ENCODE results near the gene CYTH1. TPM values are rescaled to one million over a fixed set of nuclear protein-coding genes. Genes with fewer than 3 reads are reported as not detected.

CYTH1 gene
- polyA plus RNA-seq, 1 donor = 22.5 TPM

DNA sequence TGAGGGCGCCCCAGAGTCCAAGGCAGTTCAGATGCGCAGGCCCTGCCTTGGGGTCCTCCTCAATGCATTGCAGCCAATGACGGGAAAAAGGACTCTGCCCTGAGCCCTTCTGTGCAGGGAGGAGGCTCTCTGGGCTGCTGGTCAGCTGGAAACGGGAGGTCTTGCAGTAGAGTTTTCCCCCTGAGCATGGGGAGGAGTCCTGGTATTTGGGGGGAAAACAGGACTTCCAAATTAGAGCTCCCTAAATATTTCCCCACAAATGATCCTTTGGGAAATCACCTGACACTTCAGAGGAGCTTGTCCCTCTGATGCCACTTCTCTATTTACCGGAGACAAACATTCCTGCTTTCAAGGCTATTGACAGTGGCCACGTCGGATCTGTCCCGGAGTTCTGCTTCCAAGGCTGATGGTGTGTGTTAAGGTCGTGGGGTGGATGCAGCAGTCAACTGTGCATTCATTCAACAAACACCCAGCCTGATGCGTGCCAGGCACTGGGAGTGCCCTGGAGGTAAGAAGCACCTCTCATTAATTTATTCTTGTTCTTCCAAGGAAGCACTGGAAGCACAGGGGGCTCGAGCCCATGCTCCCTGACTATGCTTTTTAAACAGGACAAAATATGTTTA lies 131.9 kb downstream of the CYTH1 start:
- no peak for DNase-seq (ENCODE audit: low read depth)

DNA sequence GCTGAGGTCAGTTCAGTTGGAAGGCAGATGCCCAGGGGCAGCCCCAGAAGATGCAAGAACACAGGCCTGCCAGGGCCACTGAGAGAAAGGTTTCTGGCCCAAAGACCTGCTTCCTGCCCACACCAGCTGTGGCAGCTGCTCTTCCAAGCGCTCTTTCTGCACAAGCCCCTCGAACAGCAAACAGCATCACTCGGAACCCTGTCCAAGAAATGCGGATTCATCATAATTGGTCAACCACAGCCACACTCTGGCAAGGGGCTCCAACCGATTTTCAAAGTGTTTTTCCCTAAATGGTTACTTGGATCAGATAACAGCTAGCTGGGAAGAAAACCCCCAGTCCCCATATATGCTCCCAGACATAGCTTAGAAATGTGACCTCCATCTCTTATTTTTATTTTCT lies 133.8 kb downstream of the CYTH1 start:
- no peak for DNase-seq (ENCODE audit: low read depth)

DNA sequence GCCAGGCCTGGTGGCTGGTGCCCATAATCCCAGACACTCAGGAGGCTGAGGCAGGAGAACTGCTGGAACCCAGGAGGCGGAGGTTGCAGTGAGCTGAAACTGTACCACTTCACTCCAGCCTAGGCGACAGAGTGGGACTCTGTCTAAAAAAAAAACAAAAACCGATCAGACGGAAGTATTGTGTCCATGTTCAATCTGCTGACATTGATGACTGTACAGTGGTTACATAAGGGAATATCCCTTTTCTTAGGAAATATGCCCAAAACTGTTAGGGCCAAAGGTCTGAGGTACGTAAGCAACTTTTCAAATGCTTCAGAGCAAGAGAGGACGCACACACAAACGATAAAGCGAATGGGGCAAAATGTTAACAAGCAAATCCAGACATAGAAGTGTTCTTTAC lies 135.0 kb downstream of the CYTH1 start:
- no peak for DNase-seq (ENCODE audit: low read depth)

DNA sequence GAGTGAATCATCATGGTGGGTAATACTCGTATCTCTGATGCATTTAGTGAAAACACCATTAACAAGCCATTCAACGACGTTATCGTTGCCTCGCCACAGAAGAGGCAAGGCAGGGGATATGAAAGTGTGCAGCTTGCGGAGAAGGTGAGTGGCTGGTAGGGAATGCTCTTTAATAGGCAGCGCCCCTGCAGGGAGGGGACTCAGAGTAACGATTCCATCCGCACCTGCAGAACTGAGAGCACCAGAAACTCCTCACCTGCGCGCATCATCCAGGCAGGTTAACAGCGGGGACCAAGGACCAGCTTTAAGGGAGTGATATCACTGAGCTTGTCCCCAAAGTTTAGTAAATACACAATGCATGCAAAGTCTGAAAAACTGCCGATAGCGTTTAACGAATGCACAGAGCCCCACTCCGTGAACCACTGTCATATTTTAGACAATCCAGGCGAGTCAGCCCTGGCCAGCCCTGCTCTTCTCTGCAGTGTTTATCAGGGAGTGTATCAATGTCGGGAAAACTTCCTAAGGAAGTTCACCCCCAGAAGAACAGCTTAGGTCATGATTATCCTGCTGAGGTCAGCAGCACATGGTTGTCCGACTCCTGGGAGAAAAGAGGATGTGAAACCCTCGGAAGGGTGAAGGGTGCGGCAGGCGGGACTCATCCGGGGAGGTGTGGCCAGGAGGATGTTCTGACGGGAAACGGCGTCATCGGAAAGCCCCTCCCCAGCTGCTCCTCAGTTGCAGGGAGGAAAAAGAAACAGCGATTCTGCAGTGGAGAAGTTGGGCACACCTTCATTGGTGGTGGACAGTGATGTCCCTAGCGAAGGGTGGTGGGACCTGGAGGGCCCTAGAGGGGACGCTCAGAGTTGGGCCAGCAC lies 136.4 kb downstream of the CYTH1 start:
- peak; percentile 34 for DNase-seq (ENCODE audit: low read depth)

DNA sequence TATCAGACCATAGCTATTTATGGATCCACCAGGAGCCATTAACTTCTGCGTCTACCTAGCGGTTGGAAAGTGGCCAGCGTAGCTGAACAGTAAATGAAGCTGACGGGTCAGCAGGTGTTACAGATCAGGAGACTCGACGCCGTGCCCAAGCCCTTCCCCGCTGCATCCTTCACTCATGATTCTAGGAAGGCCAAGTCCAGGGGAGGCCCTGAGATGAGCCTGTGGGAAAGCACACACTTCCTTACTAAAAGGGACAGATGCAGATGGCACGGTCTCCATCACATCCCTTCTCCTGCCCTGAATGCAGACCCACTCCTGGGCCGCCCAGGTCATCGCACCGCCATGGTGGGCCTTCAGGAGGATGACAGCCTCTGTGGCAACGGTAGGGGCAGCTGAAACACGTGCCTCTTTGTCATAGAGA lies 137.1 kb downstream of the CYTH1 start:
- DNase-seq (ENCODE audit: low read depth) = no peak

DNA sequence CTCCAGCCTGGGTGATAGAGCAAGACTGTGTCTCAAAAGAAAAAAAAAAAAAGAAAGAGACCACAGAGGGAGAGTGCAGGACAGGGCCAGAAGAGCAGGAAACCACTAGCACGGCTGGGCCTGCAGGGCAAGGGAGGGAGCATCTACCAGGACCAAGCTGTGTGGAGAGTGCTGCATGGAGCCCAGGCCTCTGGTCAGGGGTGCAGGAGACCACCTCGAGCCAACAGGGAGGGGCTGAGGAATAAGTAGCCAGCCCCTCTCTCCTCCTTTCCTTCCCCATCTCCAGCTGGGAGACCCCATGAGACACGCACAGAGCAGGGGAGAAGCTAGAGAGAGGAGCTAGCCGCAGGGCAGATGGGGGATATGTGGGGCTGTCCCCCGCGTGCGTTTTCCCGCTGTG lies 137.8 kb downstream of the CYTH1 start:
- DNase-seq (ENCODE audit: low read depth) = no peak

DNA sequence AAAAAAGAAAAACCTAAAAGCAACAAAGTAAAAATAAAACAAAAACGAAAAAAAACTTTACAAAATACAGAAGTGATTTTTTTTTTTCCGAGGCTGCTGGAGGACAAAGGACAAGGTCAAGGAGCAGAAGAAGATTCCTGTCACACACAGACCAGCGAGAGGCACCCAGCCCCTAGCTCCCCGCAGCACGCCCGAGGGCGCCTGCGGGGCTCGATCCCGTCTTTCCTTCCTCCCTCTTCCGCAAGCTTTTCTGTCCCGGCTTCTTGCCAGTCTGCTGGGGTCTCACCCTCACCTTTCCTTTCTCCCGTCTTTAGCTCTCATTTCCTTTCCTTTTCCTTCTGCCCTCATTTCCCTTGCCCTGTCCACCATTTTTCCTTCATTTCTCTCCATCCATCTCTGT lies 138.7 kb downstream of the CYTH1 start:
- no peak for DNase-seq (ENCODE audit: low read depth)

DNA sequence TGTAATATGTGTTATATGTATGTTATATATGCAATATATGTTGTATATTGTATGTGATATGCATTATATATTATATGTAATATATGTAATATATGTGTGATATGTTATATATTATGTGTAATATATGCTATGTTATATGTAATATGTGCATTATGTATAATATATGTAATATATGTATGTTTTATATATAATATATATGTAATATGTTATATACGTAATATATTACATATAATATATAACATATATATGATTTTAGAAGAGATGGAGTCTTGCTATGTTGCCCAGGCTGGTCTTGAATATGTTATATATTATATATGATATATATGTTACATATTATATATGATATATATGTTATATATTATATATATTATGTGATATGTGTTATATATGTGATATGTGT lies 139.4 kb downstream of the CYTH1 start:
- DNase-seq (ENCODE audit: low read depth) = no peak

DNA sequence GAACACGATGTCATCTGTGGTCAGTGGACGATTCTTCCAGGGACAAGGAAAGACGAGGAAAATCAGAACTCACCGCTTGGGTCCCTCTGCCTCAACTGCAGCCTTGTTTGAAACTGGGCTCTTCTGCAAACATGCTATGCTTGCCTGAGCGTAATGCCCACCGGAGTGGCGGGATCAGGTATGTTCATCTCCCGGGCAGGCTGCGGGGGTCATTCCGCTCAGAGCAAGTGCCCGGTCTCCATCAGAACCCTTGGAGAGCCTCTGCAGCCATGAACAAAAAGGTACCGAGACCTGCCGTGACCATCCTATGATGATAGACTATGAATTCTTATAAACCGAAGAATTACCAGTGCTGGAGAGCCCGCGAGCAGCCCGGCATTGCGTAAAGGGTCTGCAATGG lies 140.4 kb downstream of the CYTH1 start:
- DNase-seq (ENCODE audit: low read depth) = no peak

DNA sequence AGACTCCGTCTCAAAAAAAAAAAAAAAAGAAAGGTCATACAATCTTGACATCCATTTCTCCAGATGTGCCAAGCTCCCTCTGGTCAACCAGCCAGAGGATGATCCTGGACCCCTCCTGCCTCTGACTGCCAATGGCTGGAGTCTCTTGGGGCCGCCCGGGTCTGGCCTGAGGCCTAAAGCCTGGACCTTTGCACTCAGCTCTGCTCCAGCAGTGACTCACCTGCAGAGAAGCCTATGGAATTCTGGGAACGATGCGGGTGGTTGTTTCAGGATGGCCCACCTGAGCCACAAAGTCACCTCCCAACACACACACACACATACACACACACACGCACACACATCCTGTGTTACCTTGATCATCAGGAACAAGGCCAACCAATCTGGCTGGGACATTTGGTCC lies 140.8 kb downstream of the CYTH1 start:
- no peak for DNase-seq (ENCODE audit: low read depth)

DNA sequence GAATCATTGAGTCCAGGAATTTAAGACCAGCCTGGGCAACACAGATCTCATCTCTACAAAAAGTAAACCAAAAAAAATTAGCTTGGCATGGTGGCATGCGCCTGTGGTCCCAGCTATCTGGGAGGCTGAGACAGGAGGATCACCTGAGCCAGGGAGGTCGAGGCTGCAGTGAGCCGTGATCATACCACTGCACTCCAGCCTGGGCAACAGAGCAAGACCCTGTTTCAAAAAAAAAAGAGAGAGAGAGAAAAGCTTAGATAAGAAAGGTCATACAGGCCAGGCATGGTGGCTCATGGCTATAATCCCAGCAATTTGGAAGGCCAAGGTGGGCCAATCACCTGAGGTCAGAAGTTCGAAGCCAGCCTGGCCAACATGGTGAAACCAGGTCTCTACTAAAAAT lies 141.4 kb downstream of the CYTH1 start:
- no peak for DNase-seq (ENCODE audit: low read depth)

DNA sequence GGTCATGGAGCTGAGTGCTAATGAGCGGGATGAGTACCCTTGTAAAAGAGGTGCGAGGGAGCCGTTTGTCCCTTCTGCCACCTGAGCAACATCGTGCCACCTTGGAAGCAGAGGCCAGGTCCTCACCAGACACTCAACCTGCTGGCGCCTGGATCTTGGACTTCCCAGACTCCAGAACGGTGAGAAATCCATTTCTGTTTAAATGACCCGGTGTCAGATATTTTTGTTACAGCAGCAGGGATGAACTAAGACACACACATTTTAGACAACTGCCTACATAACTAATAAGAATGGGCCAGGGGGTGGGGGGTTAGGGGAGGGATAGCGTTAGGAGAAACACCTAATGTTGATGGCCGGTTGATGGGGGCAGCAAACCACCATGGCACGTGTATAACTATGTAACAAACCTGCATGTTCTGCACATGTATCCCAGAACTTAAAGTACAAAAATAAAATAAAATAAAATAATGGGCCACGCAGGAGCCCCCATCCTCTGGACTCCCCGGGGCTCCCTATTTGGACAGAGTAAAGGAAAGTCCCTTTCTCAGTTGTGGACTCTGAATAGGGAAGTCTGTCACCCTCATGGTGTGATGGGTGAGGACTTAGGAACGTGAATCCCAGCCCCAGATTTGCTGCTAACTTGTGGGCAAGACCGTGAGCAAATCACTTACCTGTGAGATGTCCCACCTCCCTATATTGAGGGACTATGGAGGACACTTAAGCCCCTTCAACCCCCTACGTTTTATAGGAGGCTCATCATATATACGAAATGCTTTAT lies 144.2 kb downstream of the CYTH1 start:
- no peak for DNase-seq (ENCODE audit: low read depth)

DNA sequence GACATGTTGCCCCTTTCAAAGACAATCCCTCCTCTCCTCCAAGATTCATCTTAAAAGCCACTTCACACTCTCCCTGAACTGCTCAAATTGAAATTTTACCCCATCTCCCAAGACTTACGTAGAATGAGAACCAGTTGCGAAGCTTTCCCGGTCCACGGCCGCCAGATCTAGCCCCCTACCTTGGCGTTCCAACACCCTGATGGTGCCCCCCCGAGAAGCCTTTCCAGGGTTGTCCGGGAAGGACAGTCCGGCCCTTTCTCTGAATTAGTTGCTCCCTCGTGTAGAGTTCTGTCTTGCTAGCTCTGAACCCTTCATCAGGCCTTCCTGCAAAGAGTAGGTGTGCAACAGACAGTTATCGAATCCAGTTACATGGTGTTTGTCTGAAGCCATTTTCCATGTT lies 144.9 kb downstream of the CYTH1 start:
- DNase-seq (ENCODE audit: low read depth) = no peak

DNA sequence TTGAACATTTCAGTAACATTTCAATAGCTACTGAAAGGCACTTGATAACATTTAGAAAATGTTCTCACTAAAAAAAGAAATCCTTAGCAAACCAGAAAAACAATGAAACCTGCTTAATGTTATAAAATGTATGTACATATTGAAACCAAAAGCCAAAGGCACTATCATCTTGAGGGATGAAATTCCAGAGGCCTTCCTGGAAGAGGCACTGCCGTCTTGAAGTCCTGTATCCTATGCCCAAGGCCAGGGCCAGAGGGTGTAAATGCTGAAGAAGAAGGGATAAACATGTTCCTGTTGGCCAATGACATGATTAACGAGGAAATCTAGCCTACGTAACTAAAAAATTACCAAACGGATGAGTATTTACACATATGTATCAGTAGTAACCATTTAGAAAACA lies 147.9 kb downstream of the CYTH1 start:
- DNase-seq (ENCODE audit: low read depth) = no peak

DNA sequence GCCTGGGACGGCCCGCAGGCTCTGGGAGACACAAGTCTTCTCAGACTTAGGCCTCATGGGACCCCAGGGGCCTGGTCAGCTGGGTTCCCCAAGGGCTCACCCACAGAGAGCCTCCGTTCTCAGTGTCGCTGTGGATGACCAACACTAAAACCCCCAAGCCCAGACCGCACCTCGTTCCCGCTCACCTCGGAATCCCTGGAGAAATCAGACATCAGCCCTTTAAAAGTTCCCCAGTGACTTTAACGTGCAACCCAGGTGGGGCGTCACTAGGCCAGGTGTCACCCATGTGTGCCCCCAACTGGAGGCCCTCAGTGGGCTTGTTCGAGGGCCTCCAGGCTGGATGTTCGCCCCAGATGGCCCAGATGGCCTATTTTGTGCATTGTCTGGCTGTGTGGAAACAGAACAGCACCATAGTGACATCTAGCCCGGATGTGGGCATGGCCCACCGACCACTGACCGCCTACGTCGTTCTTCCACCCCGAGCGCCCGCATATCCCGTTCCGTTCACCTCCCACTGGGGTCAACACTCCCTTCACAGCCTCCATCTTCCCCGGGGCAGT lies 152.6 kb downstream of the CYTH1 start:
- DNase-seq (ENCODE audit: low read depth) = no peak

DNA sequence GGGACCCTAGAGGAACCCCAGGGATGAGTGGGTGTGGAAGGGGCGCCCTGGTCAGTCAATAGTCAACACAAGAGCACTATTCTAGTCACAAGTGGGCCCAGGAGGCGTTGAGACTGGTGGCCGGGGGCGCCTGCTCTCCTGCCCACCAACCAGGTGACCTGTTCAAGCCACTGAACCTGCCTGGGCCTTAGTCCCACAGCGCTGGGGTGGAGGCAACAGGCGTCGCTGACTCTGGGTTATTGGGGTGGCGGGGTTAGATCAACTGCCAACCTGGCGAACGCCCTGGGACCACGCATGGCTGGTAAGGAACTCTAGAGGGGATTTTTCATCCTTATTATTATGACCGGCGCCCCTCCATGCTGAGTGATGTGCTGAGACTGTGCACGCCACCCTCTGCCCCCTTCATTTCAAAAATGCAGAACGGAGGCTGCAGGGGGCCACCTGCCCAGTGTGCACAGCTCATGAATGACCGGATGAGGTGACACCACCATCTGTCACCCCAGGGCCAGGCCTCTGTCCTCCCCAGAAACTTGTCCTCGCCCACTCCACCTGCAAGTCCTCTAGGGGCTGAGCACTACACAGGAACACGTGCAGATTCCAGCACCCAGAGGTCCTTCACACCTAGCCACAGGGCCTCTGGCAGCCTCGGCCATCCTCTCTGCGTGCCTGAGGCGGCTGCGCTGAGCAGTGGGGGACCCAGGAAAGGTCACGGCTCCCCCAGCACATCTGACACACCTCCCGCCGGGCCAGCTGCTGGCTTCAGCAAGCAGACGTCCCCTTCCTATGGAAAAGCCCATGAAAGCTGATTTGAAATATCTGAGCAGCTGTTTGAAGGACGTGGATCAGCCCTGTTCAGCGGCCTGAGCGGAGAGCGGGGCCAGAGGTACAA lies 153.3 kb downstream of the CYTH1 start:
- DNase-seq (ENCODE audit: low read depth) = no peak

DNA sequence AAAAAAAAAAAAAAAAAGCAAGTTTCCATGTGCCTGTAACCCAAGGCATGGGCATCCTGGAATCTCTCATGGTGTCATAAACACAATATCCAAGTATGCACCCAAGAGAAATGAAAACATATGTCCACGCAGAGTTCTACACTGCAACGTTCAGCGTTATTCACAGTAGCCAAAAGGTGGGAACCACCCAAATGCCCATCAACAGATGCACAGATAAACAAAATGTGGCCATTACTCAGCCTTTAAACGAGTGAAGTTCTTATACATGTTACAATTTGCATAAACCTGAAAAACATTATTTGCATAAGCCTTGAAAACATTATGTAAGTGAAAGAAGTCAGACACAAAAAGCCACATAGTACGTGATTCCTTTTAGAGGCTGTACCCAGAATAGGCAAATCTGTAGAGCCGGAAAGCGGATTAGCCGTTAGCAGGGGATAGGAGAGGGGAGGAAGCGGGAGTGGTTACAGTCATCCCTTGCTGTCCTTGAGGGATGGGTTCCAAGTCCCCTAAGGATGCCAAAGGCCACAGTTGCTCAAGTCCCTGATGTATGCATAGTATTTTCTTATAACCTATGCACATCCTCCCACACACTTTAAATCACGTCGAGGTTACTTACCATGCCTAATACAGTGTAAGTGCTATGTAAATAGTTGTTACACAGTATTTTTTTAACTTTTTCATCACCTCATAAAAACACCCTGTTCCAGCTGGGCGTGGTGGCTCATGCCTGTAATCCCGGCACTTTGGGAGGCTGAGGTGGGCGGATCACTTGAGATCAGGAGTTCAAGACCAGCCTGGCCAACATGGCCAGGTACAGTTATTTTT lies 157.5 kb downstream of the CYTH1 start:
- no peak for DNase-seq (ENCODE audit: low read depth)
